ENCODE data around the gene STX11.

GRCh38 chr6:144115219-144115618 is 35.1 kb upstream of the STX11 start:
- TF ChIP-seq RAD21 (IDR thresholded peaks at IDR 0.05; ENCODE audit: insufficient read depth, low read depth, low read length) (no peak), CTCF (IDR thresholded peaks at IDR 0.05 in 2 of 3, conservative IDR thresholded peaks at IDR 0.05 in 1 of 3; ENCODE audit: control insufficient read depth in 2 of 3, extremely low read depth in 1 of 3, insufficient read depth in 1 of 3, low read depth in 3 of 3, low read length in 3 of 3) (no peak)

Measured in GM12878 (cell line).